Measurements from ENCODE around the gene TCF7L1.
"Not testable (repeated sequence)": the region's sequence is repeated elsewhere in the genome, so short reads cannot be mapped to it uniquely, and the experiment has no call there.

TCF7L1 gene

DNA sequence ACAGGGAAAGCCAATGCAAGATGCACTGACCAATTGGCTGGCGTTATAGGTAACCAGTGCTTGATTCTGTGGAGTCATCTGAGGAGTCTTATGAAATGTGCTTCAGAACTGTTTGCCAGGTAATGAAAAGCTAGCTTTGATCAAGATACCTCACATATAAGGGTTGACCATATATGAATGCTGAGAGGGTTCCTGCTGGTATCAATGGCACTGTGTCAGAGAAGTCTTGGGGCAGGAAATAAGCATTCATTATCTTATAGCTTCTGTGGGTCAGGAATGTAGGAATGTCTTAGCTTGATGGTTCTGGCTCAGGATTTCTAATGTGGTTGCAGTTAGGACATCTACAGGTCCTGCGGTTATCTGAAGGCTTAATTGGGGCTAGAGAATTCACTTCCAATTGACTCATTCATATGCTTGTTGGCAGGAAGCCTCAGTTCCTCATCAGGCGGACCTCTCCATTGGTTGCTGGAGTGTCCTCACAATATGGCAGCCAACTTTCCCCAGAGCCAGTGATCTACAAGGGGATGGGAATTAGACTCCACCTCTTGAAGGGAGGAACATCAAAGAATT is 22.1 kb upstream of the TCF7L1 start:
- no peak overlapping the region for H3K9ac ChIP-seq
- no peaks in the 10 kb centered on the region for H3K9me3 ChIP-seq
- no peak for TF ChIP-seq Cebpa-rat (IDR thresholded peaks at IDR 0.05)
- H3K36me3 ChIP-seq = no peaks in the 10 kb centered on the region
- H3K27ac ChIP-seq = no peak overlapping the region
- H3K4me1 ChIP-seq = no peaks in the 10 kb centered on the region
- H4K20me1 ChIP-seq = no peaks in the 10 kb centered on the region
- H3K27me3 ChIP-seq = no peaks in the 10 kb centered on the region
- no peak overlapping the region for H3K4me3 ChIP-seq
- no peak overlapping the region for H3K4me2 ChIP-seq

DNA sequence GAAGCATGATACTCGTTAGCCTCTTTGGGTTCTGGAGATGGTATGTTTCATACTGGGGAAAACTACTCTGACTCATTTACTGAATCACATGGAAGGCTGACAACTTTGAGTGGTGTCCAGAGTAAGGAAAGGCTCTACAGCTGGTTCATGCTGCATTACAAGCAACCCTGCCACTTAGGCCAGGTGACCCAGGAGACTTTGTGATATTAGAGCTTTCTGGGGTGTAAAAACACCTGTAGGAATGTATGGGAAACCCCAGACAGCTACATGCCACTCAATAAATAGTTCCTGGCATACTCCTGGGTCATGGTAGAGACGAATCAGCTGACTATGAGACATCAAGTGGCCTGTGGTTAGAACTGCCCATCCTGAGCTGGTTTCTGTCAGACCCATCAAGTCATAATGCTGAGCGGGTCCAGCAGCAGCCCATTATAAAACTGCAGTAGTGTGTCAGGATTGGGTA is 21.3 kb upstream of the TCF7L1 start:
- Histone ChIP-seq H3K27me3 (no peaks in the 10 kb centered on the region), H3K9me3 (no peaks in the 10 kb centered on the region), H3K9ac (no peak overlapping the region), H3K27ac (no peak overlapping the region), H3K4me3 (no peak overlapping the region), H3K4me1 (no peaks in the 10 kb centered on the region), H4K20me1 (no peaks in the 10 kb centered on the region), H3K4me2 (no peak overlapping the region), H3K36me3 (no peaks in the 10 kb centered on the region)
- TF ChIP-seq Cebpa-rat (IDR thresholded peaks at IDR 0.05) = no peak

DNA sequence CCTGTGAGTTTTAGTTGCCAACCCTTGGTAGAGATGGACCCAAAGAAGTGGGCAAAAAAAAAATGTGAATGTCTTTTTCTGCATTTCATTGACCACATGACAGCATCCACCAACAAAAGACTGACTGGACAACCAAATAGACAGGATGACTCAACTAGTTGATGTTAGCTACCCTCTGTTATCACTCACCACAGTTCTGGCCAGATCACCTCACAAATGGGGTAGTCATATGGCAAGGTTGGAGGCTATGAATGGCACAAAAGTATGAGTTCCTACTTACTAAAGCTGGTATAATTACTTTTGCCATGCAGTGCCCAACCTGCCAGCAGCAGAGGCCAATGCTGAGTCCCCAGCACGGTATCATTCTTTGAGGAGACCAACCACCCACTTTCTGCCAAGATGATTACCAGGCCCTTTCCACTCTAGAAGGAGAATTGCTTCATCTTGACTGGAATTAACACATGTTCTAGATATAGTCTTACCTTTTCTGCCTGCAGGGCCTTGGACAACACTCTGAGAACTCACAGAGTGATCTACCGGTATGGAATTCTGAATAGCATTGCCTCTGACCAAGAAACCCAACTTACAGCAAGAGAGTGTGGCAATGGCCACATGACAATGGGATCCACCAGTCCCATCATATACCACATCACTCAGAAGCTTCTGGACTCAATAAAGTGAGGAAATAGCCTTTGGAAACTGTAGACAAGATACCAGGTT is 20.1 kb upstream of the TCF7L1 start:
- no peak for TF ChIP-seq Cebpa-rat (IDR thresholded peaks at IDR 0.05)
- H3K27ac ChIP-seq = no peak overlapping the region
- H3K36me3 ChIP-seq = no peaks in the 10 kb centered on the region
- no peaks in the 10 kb centered on the region for H3K4me1 ChIP-seq
- H3K4me2 ChIP-seq = no peak overlapping the region
- no peaks in the 10 kb centered on the region for H4K20me1 ChIP-seq
- H3K9me3 ChIP-seq = no peaks in the 10 kb centered on the region
- no peak overlapping the region for H3K4me3 ChIP-seq
- H3K27me3 ChIP-seq = no peaks in the 10 kb centered on the region
- H3K9ac ChIP-seq = no peak overlapping the region

DNA sequence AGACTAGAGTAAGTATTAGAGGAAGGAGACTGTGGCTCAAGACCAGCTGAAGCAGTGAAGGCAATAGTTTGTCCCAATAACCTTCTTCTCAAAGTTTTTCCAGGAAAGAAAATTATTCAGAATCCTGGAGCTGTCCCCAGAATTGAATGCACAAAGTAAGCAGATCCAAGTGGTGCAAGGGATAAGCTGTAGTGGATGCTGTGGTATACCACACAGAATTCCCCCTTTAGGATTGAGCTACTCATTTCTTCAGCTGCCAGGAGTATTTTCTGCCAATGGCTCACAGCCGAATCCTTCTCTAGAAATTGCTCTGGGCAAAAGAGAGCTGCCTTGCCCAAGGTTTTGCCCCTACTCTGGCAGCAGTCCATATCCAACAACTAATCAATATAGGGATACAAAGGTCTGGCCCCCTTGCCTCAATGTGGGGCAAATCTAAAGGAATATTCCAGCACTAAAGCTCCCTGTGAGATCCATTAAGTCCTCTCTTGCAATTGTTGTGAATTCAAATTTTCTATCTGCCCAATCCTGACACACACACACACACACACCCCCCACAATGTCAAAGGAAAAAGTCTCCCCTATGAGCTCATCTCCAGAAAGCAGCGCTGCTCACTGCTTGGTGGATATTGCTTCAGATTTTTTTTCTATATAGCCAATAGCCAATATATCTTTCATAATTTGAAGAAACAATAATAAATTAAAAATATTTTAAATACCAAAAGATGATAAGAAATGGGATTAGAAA is 18.4 kb upstream of the TCF7L1 start:
- no peak overlapping the region for H3K27ac ChIP-seq
- H3K4me2 ChIP-seq = no peak overlapping the region
- no peaks in the 10 kb centered on the region for H3K36me3 ChIP-seq
- H4K20me1 ChIP-seq = no peaks in the 10 kb centered on the region
- no peak overlapping the region for H3K9ac ChIP-seq
- H3K27me3 ChIP-seq = no peaks in the 10 kb centered on the region
- H3K9me3 ChIP-seq = no peaks in the 10 kb centered on the region
- TF ChIP-seq Cebpa-rat (IDR thresholded peaks at IDR 0.05) = no peak
- no peak overlapping the region for H3K4me3 ChIP-seq
- H3K4me1 ChIP-seq = no peaks in the 10 kb centered on the region

DNA sequence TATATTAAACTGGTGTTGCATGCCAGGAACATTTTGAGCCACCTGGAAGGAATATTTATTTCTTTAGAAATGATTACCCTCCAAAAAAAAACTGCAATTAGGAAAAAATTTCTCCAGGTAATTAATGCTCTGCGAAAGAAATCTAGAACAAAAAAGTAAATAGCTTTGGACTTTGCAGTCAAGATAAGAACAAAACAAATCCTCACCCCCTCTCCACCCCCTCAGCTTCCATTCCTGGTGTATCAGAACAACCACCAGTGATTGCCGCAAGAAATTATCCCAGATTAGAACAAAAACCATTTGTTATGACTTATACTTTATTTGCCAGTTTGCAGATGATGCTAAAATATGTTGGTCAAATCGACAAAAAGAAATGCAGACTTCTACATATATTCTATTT is 17.0 kb upstream of the TCF7L1 start:
- TF ChIP-seq Cebpa-rat (IDR thresholded peaks at IDR 0.05) = no peak
- Histone ChIP-seq H3K36me3 (no peaks in the 10 kb centered on the region), H3K27me3 (no peaks in the 10 kb centered on the region), H3K27ac (no peak overlapping the region), H3K4me1 (no peaks in the 10 kb centered on the region), H3K9me3 (no peaks in the 10 kb centered on the region), H4K20me1 (no peaks in the 10 kb centered on the region), H3K4me2 (no peak overlapping the region), H3K9ac (no peak overlapping the region), H3K4me3 (no peak overlapping the region)

DNA sequence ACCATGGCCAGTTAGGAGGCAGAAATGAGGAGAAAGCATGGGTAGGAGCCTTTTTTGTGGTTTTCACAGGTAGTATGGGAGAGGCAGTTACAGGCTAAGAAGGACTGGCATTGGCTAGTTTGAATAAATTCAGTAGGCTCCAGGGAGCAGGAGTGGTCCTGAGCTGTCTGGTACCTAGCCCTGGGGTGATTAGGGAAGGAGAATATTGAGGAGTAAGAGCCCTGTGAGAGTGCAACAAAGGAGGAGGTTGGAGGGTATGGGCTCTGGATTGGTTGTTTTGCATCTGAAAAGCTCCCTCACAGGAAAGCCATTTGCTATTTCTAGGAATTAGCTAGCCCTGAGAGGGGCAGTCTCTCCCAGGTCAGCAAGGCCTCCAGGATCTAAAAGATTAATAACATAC is 13.3 kb upstream of the TCF7L1 start:
- Histone ChIP-seq H3K9ac (no peak overlapping the region), H4K20me1 (no peaks in the 10 kb centered on the region), H3K27ac (no peak overlapping the region), H3K9me3 (no peaks in the 10 kb centered on the region), H3K4me3 (no peak overlapping the region), H3K36me3 (no peaks in the 10 kb centered on the region), H3K4me2 (no peak overlapping the region), H3K4me1 (no peaks in the 10 kb centered on the region), H3K27me3 (no peaks in the 10 kb centered on the region)
- TF ChIP-seq Cebpa-rat (IDR thresholded peaks at IDR 0.05) = no peak

DNA sequence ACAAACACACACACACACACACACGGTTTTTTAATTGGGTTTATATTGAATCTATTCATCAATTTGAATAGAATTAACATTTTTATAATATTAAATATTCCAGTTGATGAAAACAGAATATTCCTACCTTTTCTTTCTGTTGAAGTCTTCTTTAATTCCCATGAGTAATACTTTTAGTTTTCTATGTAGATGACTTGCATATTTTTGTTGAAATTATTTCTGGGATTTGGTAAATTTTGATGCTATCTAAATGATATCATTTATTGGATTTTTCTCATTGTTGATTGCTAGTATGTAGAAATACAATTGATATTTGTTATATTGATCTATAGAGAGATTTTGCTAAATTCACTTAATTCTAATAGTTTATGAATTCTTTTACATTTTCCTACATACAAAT is 12.8 kb upstream of the TCF7L1 start:
- Histone ChIP-seq H3K4me2 (no peak overlapping the region), H3K27me3 (no peaks in the 10 kb centered on the region), H4K20me1 (no peaks in the 10 kb centered on the region), H3K4me1 (no peaks in the 10 kb centered on the region), H3K9ac (no peak overlapping the region), H3K4me3 (no peak overlapping the region), H3K36me3 (no peaks in the 10 kb centered on the region), H3K27ac (no peak overlapping the region), H3K9me3 (no peaks in the 10 kb centered on the region)
- no peak for TF ChIP-seq Cebpa-rat (IDR thresholded peaks at IDR 0.05)

DNA sequence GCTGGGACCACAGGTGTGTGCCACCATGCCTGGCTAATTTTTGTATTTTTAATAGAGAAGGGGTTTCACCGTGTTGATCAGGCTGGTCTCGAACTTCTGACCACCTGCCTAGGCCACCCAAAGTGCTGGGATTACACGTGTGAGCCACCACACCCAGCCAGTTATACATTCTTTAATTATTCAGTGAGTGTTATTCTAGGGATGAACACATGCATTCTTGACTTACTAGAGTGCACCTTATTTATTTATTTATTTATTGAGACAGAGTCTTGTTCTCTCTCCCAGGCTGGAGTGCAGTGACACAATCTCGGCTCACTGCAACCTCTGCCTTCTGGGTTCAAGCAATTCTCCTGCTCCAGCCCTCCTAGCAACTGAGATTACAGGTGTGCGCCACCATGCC is 6.7 kb upstream of the TCF7L1 start:
- not testable (repeated sequence) for H3K9ac ChIP-seq, H3K9me3 ChIP-seq, H3K27ac ChIP-seq, H3K4me1 ChIP-seq, H3K36me3 ChIP-seq, H4K20me1 ChIP-seq, H3K27me3 ChIP-seq, H3K4me3 ChIP-seq, H3K4me2 ChIP-seq

DNA sequence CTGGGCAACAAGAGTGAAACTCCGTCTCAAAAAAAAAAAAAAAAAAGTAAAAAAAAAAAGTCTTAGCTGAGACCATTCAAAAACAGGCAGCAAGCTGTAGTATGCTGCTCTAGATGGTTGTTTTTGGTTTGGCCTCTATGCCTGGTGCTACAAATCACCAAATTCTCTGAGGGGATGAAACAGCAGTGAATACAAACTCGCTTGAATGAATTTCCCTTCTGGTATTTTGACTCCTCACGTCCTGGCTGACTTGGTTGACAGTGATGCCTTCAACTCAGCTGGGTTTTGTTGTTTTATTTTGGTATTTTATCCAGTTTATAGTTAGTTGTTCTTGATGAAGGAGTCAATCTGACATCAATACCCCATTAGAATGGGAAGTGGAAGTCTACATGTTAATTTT is 3.3 kb upstream of the TCF7L1 start:
- Histone ChIP-seq H3K36me3 (no peaks in the 10 kb centered on the region), H3K27ac (no peak overlapping the region), H3K9me3 (no peaks in the 10 kb centered on the region), H3K4me3 (no peak overlapping the region), H3K4me1 (peaks cover 16% of the 10 kb centered on the region), H3K27me3 (peaks cover 33% of the 10 kb centered on the region), H3K9ac (no peak overlapping the region), H3K4me2 (no peak overlapping the region), H4K20me1 (peaks cover 13% of the 10 kb centered on the region)
- TF ChIP-seq Cebpa-rat (IDR thresholded peaks at IDR 0.05) = no peak

DNA sequence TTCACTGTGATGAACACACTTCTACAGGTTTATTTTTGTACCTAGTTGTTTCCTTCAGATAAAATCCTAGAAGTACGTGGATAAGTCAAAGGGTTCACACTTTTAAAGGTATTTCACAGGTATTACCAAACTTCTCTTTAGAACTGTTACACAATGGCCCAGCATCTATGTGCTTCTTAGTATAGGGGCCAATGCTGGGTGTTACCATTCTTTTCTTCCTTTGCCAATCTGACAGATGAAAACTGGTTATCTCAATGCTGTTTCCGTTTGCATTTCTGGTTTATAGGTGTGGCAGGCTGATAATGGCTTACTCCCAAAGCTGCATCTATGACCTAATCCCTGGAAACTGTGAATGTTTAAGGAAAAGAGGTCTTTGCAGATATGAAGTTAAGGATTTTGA is 2.8 kb upstream of the TCF7L1 start:
- Histone ChIP-seq H3K4me3 (no peak overlapping the region), H3K4me2 (no peak overlapping the region), H4K20me1 (peaks cover 18% of the 10 kb centered on the region), H3K4me1 (peaks cover 16% of the 10 kb centered on the region), H3K36me3 (no peaks in the 10 kb centered on the region), H3K9ac (no peak overlapping the region), H3K27me3 (peaks cover 39% of the 10 kb centered on the region), H3K9me3 (no peaks in the 10 kb centered on the region), H3K27ac (no peak overlapping the region)
- no peak for TF ChIP-seq Cebpa-rat (IDR thresholded peaks at IDR 0.05)
